HG03378 (cell line): ENCODE results near the gene CD244.
A peak's percentile ranks its signal among the peaks of the same experiment; 100 is the strongest.
"Not testable (repeated sequence)": the region's sequence is repeated elsewhere in the genome, so short reads cannot be mapped to it uniquely, and the experiment has no call there.

ENCODE experiments used
- ATAC-seq: cut with Tn5 transposase; IDR thresholded peaks from one replicate; pipeline ENCODE4 v1.9.1; 2021; ENCODE audit warnings: mild to moderate bottlenecking, moderate library complexity; ENCODE audit not compliant: unreplicated experiment

CD244 gene

GRCh38 chr1:160782988-160783765, 79.5 kb downstream of the CD244 start:
- ATAC-seq = not testable (repeated sequence)

- peak; percentile 86 for ATAC-seq
Observed at GRCh38 chr1:160781914-160782689, 80.6 kb downstream of the CD244 start.

DNA sequence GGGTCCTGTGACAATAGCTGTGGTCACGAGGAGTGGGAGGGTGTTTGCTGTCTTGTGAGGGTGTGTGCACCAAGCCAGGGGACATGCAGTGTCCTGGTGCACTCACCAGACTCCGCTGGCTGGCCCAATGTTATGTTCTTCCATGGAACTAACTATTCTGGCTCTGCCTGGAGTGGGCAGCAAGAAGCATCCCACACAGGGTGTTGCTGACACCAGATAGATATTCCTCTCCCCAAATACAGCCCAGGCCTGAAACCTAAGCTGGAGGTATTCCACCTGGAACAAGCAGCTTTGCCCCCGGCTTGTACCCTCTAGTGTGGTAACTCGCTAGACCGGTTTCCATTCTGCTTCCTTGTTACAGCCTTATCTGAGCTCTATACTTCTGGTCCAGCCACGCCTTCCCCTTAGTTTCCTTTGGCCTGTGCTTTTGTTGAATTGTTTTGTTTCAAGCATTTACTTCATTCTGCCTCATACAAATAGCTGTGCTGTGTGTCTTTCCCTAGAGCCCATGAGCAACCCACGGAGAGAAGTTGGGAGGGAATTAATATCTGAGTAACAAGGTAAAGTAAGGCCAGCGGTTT, 81.4 kb downstream of the CD244 start:
- no peak for ATAC-seq

GRCh38 chr1:160780398-160780755, 82.3 kb downstream of the CD244 start:
- no peak for ATAC-seq
